ENCODE results near the gene PLEKHJ1.

Gene PLEKHJ1

GRCh38 chr19:2249010-2249866 lies 13.1 kb upstream of the PLEKHJ1 start, which contains the start of gene AMH:
Gene AMH, plus strand, starts transcription at chr19:2249323. Its CDS starts 10 bp downstream, at chr19:2249333.
- DNase-seq = no peak

DNA sequence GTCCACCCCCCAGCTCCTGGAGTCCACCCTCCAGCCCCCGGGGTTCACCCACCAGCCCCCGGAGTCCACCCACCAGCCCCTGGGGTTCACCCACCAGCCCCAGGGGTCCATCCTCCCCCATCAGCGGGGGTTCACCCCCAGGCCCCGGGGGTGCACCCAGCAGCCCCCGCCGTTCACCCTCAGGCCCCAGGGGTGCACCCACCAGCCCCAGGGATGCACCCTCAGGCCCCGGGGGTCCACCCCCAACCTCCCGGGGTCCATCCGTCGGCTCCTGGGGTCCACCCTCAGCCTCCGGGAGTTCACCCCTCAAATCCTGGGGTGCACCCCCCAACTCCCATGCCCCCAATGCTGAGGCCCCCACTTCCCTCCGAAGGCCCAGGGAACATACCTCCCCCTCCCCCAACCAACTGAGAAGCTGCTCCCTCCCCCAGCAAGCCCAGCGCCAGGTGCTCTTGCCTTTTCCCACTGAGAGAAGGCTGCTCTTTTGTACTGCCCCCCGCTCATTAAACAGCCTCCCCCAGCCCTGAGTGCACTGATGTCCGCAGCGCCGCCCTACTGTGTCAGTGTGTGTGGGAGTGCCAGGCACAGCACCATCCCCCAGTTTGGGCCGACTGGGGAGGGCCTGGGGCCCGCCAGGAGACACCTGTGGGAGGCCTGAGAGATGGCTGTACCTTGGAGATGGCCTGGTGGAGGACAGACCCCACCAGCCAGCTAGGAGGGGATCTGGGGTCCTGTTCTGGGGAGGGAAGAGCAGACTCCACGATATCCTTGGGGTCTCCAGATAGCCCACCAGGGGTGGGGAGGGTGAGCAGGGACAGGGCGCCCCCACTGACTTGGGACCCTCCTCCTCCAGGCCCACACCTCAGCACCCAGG lies 12.2 kb upstream of the PLEKHJ1 start:
- no peak for DNase-seq

GRCh38 chr19:2247433-2248101 lies 11.4 kb upstream of the PLEKHJ1 start:
- DNase-seq = no peak

- DNase-seq = no peak
Observed at GRCh38 chr19:2246801-2247361, 10.8 kb upstream of the PLEKHJ1 start.

- DNase-seq = no peak
Observed at GRCh38 chr19:2246014-2246620, 10.0 kb upstream of the PLEKHJ1 start.

GRCh38 chr19:2245273-2245672 lies 9.1 kb upstream of the PLEKHJ1 start:
- no peak for DNase-seq

- no peak for DNase-seq
Observed at GRCh38 chr19:2244486-2244885, 8.4 kb upstream of the PLEKHJ1 start.

- DNase-seq = no peak
Observed at GRCh38 chr19:2244125-2244411, 7.9 kb upstream of the PLEKHJ1 start.

DNA sequence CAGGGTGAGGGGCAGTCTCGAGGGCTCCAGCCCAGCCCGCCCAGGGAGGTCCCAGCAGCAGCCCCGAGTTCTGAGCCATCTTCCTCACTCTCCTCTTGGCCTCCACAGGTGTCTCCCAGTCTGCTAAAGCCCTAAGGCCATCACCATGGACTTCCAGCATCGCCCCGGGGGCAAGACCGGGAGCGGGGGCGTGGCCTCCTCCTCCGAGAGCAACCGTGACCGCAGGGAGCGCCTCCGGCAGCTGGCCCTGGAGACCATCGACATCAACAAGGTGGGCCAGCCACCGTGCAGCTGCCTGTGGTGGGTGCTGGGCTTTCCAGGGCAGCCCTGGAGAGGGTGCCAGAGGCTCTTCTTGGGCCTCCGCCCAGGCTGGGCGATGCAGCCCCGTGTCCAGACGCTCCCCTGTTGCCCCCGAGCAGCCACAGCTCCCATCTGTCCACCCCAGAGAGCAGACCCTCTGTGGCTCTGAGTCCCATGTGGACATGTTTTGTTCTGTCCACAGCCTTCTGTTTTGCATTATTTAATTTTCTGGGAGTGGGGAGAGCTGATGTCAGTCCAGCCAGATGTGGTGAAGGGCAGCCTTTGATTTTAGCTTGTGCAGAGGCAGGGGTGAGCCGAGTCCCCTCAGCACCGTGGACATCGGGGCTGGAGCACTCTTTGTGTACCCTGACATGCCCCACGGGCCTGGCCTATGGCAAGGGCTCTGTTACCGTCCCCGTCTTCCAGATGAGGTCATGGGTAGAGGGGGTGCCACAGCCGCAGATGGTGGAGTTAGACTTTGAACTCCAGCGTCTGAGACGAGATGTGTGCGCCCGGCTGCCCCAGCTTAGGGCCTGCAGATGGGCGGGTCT lies 7.4 kb upstream of the PLEKHJ1 start:
- no peak for DNase-seq

DNA sequence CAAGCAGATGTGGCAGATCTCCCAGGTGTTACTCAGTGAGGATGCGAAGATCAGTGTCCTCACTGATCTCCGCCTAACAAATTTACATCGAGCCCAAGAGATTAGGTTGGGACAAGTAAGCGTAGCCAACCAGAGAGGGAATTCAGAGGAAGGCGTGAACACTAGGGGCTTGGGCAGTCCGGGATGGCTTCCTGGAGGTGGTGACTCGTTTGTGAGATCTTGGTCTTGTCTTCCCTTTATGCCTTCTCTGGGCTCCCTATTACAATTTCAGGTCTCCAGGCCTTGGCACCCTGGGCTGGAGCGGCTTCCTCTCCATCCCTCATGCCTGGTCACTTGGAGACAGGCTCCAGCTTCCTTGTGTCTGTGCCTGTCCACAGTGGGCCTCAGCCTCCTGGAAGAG lies 6.7 kb upstream of the PLEKHJ1 start:
- DNase-seq = no peak

- no peak for DNase-seq
Observed at GRCh38 chr19:2242092-2242537, 6.0 kb upstream of the PLEKHJ1 start.

DNA sequence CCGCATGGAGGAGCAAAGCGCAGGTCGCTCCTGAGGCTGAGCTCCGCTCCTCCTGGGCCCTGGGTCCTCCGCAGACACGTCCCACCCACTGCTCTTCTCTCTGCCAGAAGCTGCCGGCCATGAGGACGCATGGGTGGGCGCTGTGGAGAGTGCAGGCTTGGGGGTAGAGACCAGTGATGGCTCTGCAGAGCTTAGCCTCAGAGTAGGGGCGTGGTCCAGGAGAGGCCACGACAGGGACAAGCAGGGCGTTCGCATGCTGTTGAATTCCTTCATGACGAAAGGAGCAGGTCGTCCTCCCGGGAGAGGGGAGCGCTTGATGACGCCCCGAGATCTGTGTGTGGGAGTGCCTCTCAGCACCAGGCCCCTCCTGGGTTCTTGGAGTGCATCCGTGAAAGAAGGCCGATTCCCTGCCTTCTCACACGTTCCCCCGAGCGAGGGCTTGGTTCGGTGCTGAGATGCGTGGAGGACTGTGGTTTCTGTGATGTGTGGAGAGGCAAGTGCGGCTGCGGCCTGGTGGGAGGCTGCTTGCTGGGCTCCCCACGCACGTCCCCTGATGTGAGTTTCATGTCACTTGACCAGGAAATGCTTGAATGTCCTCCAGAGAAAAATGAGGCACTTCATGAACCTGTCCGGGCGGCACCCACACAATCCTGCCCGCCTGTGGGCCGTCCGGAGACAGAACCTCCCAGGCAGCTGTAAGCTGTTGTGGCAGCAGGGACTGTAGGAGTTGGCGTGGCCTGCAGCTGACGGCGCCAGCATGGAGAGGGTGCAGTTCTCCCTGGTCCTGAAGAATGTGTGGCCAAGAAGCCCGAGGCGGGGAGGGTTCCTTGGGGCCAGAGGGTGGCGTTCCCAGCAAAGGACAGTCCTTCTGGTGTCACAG lies 5.0 kb upstream of the PLEKHJ1 start:
- no peak for DNase-seq

DNA sequence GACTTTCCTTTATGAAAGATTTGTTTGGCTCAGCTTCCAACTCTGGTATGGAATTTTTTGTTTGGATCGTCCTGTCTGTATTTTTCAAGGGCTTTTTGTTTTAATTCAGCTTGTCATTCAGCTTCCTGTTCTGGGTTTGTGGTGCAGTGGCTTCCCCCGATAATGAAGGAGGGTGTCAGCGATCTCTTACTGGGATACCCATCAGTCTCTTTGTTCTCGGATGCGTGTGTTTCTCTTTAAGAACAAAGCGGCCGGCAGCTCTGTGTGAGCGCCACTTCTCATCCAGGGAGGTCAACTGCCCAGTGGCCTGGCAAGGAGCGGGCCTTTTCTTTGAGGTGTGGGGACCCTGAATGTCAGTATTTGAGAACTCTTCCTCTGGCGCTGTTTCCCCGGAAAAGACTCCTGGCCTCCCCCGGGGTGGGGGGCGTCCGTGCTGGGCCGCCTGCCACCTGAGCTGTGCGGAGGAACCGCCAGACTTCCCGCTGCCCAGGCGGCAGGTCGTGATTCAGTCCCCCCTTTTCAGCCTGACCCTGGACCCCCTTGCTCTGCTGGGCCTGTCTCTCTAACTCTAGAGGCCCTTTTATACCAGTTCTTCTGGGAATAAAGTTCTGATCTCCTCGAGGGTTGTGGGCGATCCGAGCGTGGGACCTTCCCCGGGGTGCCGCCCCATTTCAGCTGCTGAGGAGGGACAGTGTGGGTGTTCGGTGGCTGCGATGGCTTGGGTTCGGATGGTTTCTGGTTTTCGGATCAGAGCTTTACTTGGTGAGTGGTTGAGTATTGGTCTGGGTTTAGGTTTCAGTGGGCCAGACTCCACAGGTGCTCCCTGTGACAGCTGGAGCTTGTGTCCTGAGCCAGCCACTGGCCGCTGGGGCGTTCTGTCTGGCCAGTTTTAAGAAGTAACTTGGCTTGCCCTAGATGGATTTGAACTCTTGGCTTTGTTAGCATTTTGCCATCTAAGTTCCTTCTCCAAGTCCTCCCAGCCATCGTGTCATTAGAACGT lies 3.9 kb upstream of the PLEKHJ1 start:
- DNase-seq = no peak

- no peak for DNase-seq
Observed at GRCh38 chr19:2239173-2239572, 3.0 kb upstream of the PLEKHJ1 start.

DNA sequence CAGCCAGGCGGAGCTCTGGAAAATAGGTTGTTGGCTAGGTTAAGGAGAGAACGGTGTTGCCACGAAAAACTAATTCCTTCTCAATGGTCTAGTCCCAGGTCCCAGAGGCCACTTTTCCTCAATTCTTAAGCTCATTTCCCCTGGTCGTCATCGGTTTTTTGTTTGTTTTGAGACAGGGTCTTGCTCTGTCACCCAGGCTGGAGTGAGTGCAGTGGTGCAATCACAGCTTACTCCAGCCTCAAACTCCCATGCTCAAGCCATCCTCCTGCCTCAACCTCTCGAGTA lies 1.7 kb upstream of the PLEKHJ1 start:
- DNase-seq = no peak

DNA sequence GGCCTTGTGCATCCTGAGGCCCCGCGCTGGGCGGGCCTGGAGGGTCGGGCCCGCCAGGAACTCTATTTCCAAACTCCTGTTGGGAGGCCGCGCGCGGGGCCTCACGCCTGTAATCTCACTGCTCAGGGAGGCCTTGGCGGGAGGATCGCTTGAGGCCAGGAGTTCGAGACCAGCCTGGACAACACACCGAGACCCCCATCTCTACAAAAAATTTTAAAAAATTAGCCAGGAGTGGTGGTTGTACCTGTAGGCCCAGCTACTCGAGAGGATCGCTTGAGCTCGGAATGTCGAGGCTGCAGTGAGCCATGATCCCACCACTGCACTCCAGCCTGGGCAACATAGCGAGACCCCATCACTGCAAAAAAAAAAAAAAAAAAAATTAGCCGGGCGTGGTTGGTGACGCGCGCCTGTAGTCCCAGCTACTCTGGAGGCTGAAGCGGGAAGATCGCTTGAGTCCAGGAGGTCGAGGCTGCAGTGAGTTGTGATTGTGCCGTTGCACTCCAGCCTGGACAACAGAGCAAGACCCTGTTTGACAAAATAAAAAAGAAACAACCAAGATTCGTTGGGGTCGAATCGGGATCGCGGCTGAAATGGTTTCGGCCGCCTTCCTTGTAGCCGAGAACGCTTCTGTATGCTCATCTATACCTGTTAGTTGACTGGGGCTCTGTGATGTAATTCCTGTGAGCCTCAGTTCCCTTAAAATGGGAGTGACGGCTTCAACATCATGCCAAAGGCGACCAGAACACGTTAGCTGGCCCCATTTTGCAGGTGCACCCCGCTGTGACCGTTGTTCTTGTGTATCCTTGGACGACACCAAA lies 1.1 kb upstream of the PLEKHJ1 start:
- DNase-seq = no peak

GRCh38 chr19:2236064-2236313 lies 140 bp downstream of the PLEKHJ1 start:
- no peak for DNase-seq

GRCh38 chr19:2235381-2236063 lies 607 bp downstream of the PLEKHJ1 start:
- DNase-seq = peak; percentile 75
